Esophagus (tissue), 2 donors: ENCODE measurements around the gene CERS3. TPM values are rescaled to one million over a fixed set of nuclear protein-coding genes. Genes with fewer than 3 reads are reported as not detected.
A peak's percentile ranks its signal among the peaks of the same experiment; 100 is the strongest.

ENCODE experiments used
- H3K27ac ChIP-seq, 2 donors: one replicate each; pipeline ENCODE4 v1.5.1; 2013; ENCODE audit warnings: low read depth in 2 of 2, mild to moderate bottlenecking in 2 of 2, inconsistent platforms in 1 of 2, low read length in 1 of 2, moderate library complexity in 1 of 2
- H3K27me3 ChIP-seq, 2 donors: one replicate each; pipeline ENCODE4 v1.6.1; 2013; ENCODE audit warnings: low read length in 2 of 2, control low read depth in 1 of 2, mild to moderate bottlenecking in 1 of 2; ENCODE audit not compliant: insufficient read depth in 2 of 2, control insufficient read depth in 1 of 2
- H3K36me3 ChIP-seq, 2 donors: one replicate each; pipeline ENCODE4 v1.6.1; 2013; ENCODE audit warnings: low read length in 1 of 2; ENCODE audit not compliant: control insufficient read depth in 2 of 2, insufficient read depth in 2 of 2
- H3K4me1 ChIP-seq, 2 donors: one replicate each; pipeline ENCODE4 v1.6.1; 2013; ENCODE audit warnings: low read length in 1 of 2; ENCODE audit not compliant: control insufficient read depth in 2 of 2, insufficient read depth in 2 of 2
- H3K4me3 ChIP-seq, 2 donors: one replicate each; pipeline ENCODE4 v1.5.1; 2013; ENCODE audit warnings: low read length in 2 of 2, mild to moderate bottlenecking in 2 of 2, low read depth in 1 of 2, moderate library complexity in 1 of 2
- H3K9me3 ChIP-seq, 2 donors: one replicate each; pipeline ENCODE4 v1.6.1; 2013; ENCODE audit warnings: mild to moderate bottlenecking in 2 of 2, low read depth in 1 of 2, low read length in 1 of 2, moderate library complexity in 1 of 2; ENCODE audit not compliant: control insufficient read depth in 2 of 2, insufficient read depth in 1 of 2
- WGBS, 2 donors: extraction: QIAGEN DNeasy Blood & Tissue Kit; methylation state at CpG; one replicate each; pipeline ENCODE4 v1.1.7; 2013; 5-methylcytosine and 5-hydroxymethylcytosine counted together
- polyA plus RNA-seq, 2 donors: library from polyadenylated mRNA; stranded (reverse); fragments of 200-250 nt; gene quantifications; one replicate each; pipeline ENCODE4 v1.2.3, GENCODE V29; 2013
- donor health status: healthy with polysubstance abuse.
- donor health status: Bipolar disorder and iron deficiency.

The CERS3 gene
- polyA plus RNA-seq, 2 donors: 65.4 to 69.9 TPM

DNA sequence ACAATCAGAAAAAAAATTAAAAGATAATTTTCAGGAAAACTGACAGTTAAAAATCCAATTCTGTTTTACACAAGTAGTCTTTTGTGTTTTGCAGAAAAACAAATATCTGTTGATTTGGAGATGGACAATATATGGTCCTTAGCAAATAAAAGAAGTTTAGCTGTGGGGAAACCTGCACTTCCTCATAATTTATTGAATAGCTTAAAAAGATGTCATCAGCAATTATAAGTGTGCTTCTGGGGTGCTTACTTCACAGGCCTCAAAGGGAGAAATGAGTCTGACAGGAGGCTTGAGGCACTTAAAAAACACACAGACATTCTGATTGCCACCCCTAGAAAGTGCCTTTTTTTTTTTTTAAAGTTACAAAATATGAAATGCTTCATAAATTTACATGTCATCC is 31.6 kb upstream of the CERS3 start:
- H3K9me3 ChIP-seq: no peaks in the 10 kb centered on the region
- no peaks in the 10 kb centered on the region for H3K4me1 ChIP-seq
- no peaks in the 10 kb centered on the region for H3K36me3 ChIP-seq
- no peak overlapping the region for H3K4me3 ChIP-seq
- H3K27me3 ChIP-seq: no peaks in the 10 kb centered on the region
- no peak overlapping the region for H3K27ac ChIP-seq

DNA sequence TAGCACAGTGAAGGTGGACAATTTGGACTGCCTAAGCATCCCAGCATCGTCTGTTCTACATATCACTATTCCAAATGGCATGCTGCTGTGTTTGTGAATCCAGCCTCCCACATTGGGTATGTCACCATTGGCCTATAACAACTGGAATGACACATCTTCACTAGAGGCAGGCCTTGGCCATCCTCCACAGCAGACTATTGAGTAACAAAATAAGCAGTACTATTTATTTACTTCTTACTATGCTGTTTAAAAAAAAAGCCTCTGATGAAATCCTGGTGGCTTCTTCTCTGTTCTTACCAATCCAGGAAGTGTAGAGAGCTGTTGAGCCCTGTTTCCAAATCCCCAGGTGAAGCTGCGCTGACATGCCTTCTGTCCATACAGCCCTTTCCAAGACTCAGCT is 30.6 kb upstream of the CERS3 start:
- H3K4me1 ChIP-seq: no peaks in the 10 kb centered on the region
- H3K27ac ChIP-seq: no peak overlapping the region
- H3K36me3 ChIP-seq: no peaks in the 10 kb centered on the region
- WGBS, 2 donors: 59 to 67% methylated on average over 2 of the region's 2 CpGs
- H3K9me3 ChIP-seq: no peaks in the 10 kb centered on the region
- H3K4me3 ChIP-seq: no peak overlapping the region
- no peaks in the 10 kb centered on the region for H3K27me3 ChIP-seq

DNA sequence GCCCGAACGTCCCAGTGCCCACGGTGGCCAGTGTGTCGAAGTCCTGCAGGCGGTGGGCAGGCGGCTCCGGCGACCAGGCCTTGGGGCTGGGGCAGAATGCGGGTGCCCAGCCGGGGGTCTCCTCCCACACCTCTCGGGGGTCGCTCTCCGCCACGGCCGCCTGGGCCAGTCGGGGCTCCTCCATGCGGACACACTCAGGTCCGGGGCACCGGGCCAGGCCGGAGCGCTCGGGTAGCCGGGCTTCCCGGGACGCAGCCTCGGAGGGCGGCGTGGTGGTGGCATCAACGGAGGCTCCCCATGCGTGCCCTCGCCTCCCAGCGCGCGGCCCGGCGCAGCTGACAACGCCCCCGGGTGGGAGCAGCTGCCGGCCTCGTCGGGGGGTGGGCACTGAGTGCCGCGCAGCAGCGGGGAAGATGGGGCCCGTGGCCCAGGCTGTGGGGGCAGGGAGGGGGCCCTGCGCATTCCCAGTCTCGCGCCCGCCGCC is 30.1 kb upstream of the CERS3 start:
- Histone ChIP-seq H3K36me3 (no peaks in the 10 kb centered on the region), H3K27me3 (no peaks in the 10 kb centered on the region), H3K4me3 (no peak overlapping the region), H3K27ac (no peak overlapping the region), H3K4me1 (no peaks in the 10 kb centered on the region), H3K9me3 (no peaks in the 10 kb centered on the region)
- 96% methylated on average over 46 to 50 of the region's 50 CpGs for WGBS, 2 donors

DNA sequence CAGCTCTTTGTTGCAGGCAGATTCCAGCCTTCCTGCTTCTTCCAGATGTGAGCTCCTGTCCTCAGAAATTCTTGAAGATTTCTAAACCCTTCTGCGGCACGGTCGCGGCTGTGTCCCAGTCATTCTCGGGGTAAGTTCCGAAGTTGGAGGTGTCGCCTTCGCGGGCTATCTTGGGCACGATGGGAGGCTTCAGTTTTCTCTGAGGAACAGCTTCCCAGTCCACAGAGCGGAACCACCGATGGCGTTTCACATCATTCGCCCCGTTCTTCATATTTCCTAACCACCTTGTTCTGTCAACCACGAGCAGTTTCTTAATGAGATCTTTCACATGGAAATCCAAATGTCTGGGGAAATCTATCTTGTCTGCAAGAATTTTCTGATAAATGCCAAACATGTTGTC is 24.7 kb upstream of the CERS3 start:
- Histone ChIP-seq H3K4me3 (no peak overlapping the region), H3K27me3 (no peaks in the 10 kb centered on the region), H3K4me1 (no peaks in the 10 kb centered on the region), H3K36me3 (no peaks in the 10 kb centered on the region), H3K9me3 (no peaks in the 10 kb centered on the region), H3K27ac (no peak overlapping the region)
- WGBS, 2 donors: 91 to 93% methylated on average over 16 of the region's 16 CpGs

DNA sequence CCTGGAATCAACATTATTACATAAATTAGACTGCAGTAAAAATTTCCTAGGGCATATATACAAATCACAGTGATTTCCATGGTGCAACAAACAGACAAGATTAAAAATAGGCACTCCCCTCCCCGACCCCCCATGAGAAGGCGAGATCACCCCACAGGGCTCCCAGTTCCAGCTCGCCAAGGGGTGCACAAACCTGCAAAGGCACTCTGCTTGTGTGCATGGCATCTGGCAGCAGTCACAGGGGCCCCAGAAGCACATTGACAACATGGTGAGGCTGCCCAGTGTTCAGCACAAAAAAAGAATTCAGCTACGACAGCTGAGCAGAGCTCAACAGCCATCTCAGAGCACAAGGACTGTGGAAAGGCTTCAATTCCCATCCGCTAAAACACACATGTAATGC is 19.2 kb upstream of the CERS3 start:
- peaks cover 2% of the 10 kb centered on the region in 2 donors for H3K4me1 ChIP-seq
- 79 to 82% methylated on average over 5 of the region's 5 CpGs for WGBS, 2 donors
- H3K4me3 ChIP-seq: no peak overlapping the region
- peaks cover 0 to 5% of the 10 kb centered on the region in 2 donors for H3K9me3 ChIP-seq
- no peaks in the 10 kb centered on the region for H3K27me3 ChIP-seq
- no peak overlapping the region for H3K27ac ChIP-seq
- H3K36me3 ChIP-seq: no peaks in the 10 kb centered on the region

DNA sequence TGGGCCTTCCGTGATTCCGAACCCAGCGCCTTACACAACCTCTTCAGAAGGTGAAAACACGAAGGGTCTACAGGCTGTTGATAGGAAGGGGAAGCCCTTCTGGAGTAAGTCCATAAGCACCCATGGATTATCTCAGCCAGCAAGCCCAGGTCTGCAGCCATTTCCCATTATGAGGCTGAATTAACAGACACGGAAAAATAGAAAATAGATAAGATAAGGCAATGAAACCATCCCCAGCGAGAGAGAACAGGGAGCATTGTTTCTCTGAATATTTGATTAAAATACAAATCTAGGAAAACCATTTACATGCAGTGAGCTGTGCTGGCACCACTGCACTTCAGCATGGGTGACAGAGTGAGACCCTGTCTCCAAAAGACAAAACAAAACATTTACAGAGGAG is 16.2 kb upstream of the CERS3 start:
- Histone ChIP-seq H3K27ac (no peak overlapping the region), H3K36me3 (no peaks in the 10 kb centered on the region), H3K4me1 (peaks cover 2% of the 10 kb centered on the region in 2 donors), H3K4me3 (no peak overlapping the region), H3K27me3 (no peaks in the 10 kb centered on the region), H3K9me3 (peaks cover 0 to 5% of the 10 kb centered on the region in 2 donors)
- 68 to 76% methylated on average over 6 of the region's 6 CpGs for WGBS, 2 donors

DNA sequence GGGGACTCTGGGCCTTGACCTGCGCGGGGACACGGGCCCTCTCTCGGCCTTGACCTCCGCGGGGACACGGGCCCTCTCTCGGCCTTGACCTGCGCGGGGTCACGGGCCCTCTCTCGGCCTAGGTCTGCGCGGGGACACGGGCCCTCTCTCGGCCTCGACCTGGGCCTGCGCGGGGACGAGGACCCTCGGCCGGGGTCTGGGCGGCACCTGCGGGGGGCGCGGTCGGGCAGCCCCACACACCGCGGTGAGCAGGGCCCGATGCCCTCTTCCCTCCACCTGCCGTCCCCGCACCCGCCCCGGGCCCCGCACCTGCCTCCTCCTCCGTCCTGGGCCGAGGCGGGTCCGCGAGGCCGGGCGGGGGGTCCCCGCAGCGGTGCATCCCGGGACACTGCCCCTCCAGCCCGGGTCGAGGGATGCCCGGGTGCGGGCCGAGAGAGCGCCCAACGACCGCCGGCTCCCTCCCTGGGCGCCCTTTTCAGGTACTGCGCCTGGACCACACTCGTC is 15.6 kb upstream of the CERS3 start:
- Histone ChIP-seq H3K4me3 (no peak overlapping the region), H3K4me1 (peaks cover 2% of the 10 kb centered on the region in 2 donors), H3K36me3 (no peaks in the 10 kb centered on the region), H3K9me3 (peaks cover 0 to 5% of the 10 kb centered on the region in 2 donors), H3K27me3 (no peaks in the 10 kb centered on the region), H3K27ac (no peak overlapping the region)
- WGBS, 2 donors: 33 to 71% methylated on average over 33 to 57 of the region's 57 CpGs

DNA sequence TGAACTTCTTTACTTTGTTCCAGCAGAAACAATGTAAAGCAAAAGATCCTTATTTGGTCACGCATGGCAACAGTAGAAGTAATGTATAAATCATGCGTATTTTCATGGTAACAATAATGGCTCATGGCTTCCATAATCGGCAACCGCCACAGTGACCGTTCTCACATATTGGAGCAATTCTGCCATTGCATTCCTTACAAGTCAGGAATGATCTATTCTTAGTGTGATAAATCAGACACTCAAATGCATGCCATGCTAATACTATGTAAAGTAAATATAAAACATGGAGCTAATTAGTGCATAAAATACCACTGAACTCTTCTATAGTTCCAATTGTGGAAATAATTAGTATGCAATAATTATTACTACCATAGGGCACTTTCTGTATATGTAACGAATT is 13.5 kb upstream of the CERS3 start:
- H3K4me3 ChIP-seq: no peak overlapping the region
- H3K36me3 ChIP-seq: no peaks in the 10 kb centered on the region
- peaks cover 0 to 8% of the 10 kb centered on the region in 2 donors for H3K9me3 ChIP-seq
- peaks cover 2% of the 10 kb centered on the region in 2 donors for H3K4me1 ChIP-seq
- no peaks in the 10 kb centered on the region for H3K27me3 ChIP-seq
- 92 to 93% methylated on average over 6 of the region's 6 CpGs for WGBS, 2 donors
- no peak overlapping the region for H3K27ac ChIP-seq

DNA sequence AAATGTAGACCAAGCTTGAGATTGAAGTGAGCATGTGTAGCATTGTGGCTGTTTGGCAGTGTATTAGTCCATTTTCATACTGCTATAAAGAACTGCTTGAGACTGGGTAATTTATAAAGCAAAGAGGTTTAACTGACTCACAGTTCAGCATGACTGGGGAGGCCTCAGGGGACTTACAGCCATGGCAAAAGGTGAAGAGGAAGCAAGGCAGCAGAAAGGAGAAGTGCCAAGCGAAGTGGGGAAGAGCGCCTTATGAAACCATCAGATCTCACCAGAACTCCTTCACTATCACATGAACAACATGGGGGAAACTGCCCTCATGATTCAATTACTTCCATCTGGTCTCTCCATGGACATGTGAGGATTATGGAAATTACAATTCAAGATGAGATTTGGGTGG is 8.6 kb upstream of the CERS3 start:
- no peaks in the 10 kb centered on the region for H3K4me1 ChIP-seq
- peak overlapping the region; percentile 35 to 65 for H3K27ac ChIP-seq
- no peaks in the 10 kb centered on the region for H3K27me3 ChIP-seq
- 52 to 61% methylated on average over 2 of the region's 2 CpGs for WGBS, 2 donors
- no peaks in the 10 kb centered on the region for H3K36me3 ChIP-seq
- H3K9me3 ChIP-seq: peaks cover 0 to 3% of the 10 kb centered on the region in 2 donors
- no peak overlapping the region for H3K4me3 ChIP-seq

DNA sequence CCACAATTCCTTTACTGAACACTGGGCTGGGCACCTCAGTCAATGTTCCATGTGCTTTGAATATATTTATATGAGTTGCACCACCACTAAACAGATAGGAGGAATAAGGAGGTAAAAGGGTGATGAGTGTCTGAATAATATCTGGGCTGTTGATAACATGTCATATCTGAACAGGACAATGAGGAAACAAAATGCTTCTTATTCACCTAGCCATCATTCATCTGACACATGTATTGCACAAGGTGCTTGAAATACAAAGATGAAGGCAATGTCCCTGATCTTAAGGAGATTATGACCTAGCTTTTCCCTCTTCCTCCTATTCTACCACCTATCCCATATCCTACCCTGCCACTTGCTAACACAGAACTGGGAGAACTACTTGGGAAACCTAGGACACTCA is 8.0 kb upstream of the CERS3 start:
- H3K27ac ChIP-seq: peak overlapping the region; percentile 35 to 65
- H3K9me3 ChIP-seq: peaks cover 0 to 3% of the 10 kb centered on the region in 2 donors
- no peaks in the 10 kb centered on the region for H3K4me1 ChIP-seq
- H3K4me3 ChIP-seq: no peak overlapping the region
- H3K27me3 ChIP-seq: no peaks in the 10 kb centered on the region
- no peaks in the 10 kb centered on the region for H3K36me3 ChIP-seq
